ENCODE data around the gene SDF2L1. TPM values are rescaled to one million over a fixed set of nuclear protein-coding genes. Genes with fewer than 3 reads are reported as not detected.
"Not testable (repeated sequence)": the region's sequence is repeated elsewhere in the genome, so short reads cannot be mapped to it uniquely, and the experiment has no call there.

SDF2L1 gene
- polyA plus RNA-seq, 1 experiment = 12.6 TPM

- no peak for DNase-seq (ENCODE audit: low read depth, low spot score)
- no peaks in the 10 kb centered on the region for H3K9me3 ChIP-seq (ENCODE audit: control insufficient read depth, insufficient read depth, low read length)
- no peaks in the 10 kb centered on the region for H3K27me3 ChIP-seq (ENCODE audit: control insufficient read depth, insufficient read depth, low read length)
- ChIA-PET CTCF (no interaction called here), POLR2A (no interaction called here)
- no peak for TF ChIP-seq CTCF (IDR thresholded peaks at IDR 0.05; ENCODE audit: low read depth, low read length)
- H3K4me3 ChIP-seq (ENCODE audit: low read depth, low read length) = no peak overlapping the region
- no peak overlapping the region for H3K27ac ChIP-seq (ENCODE audit: low read depth, low read length)
These were observed 26.4 kb upstream of the SDF2L1 start for GRCh38 chr22:21615731-21616130.

GRCh38 chr22:21617337-21617736 lies 24.8 kb upstream of the SDF2L1 start:
- CTCF ChIA-PET = interaction anchor here (1.4 to 1.7 kb wide), 2 partner anchors 12 to 14 kb away, joined by 5 to 6 read pairs; partner anchors contain the start of gene YDJC
- DNase-seq (ENCODE audit: low read depth, low spot score); POLR2A ChIA-PET: not testable (repeated sequence)

GRCh38 chr22:21621025-21621424 lies 21.1 kb upstream of the SDF2L1 start:
- H3K27me3 ChIP-seq (ENCODE audit: control insufficient read depth, insufficient read depth, low read length) = no peaks in the 10 kb centered on the region
- no peak overlapping the region for H3K4me3 ChIP-seq (ENCODE audit: low read depth, low read length)
- no peak overlapping the region for H3K27ac ChIP-seq (ENCODE audit: low read depth, low read length)
- no peak for DNase-seq (ENCODE audit: low read depth, low spot score)
- TF ChIP-seq CTCF (IDR thresholded peaks at IDR 0.05; ENCODE audit: low read depth, low read length) = no peak
- ChIA-PET POLR2A (no interaction called here), CTCF (no interaction called here)
- no peaks in the 10 kb centered on the region for H3K9me3 ChIP-seq (ENCODE audit: control insufficient read depth, insufficient read depth, low read length)

More at GRCh38 chr22:21617337-21617736, 24.8 kb upstream of the SDF2L1 start:
- not testable (repeated sequence) for H3K27me3 ChIP-seq (ENCODE audit: control insufficient read depth, insufficient read depth, low read length); H3K27ac ChIP-seq (ENCODE audit: low read depth, low read length); H3K4me3 ChIP-seq (ENCODE audit: low read depth, low read length); H3K9me3 ChIP-seq (ENCODE audit: control insufficient read depth, insufficient read depth, low read length)

GRCh38 chr22:21622011-21622918 lies 19.8 kb upstream of the SDF2L1 start:
- DNase-seq (ENCODE audit: low read depth, low spot score) = no peak
- Histone ChIP-seq H3K27me3 (ENCODE audit: control insufficient read depth, insufficient read depth, low read length) (no peaks in the 10 kb centered on the region), H3K27ac (ENCODE audit: low read depth, low read length) (no peak overlapping the region), H3K9me3 (ENCODE audit: control insufficient read depth, insufficient read depth, low read length) (no peaks in the 10 kb centered on the region), H3K4me3 (ENCODE audit: low read depth, low read length) (no peak overlapping the region)
- ChIA-PET POLR2A (interaction anchor here (0.6 kb wide), 1 partner anchor 15 kb away, joined by 7 read pairs; no protein-coding TSS in a partner anchor), CTCF (interaction anchor here (1.3 kb wide), 1 partner anchor 25 kb away, joined by 5 read pairs; no protein-coding TSS in a partner anchor)
- TF ChIP-seq CTCF (IDR thresholded peaks at IDR 0.05; ENCODE audit: low read depth, low read length) = no peak

GRCh38 chr22:21622919-21623647 lies 19.0 kb upstream of the SDF2L1 start:
- no peak for DNase-seq (ENCODE audit: low read depth, low spot score)
- H3K9me3 ChIP-seq (ENCODE audit: control insufficient read depth, insufficient read depth, low read length) = no peaks in the 10 kb centered on the region; the same call in 1 of the 2 replicates
- H3K4me3 ChIP-seq (ENCODE audit: low read depth, low read length) = no peak overlapping the region
- POLR2A ChIA-PET = interaction anchor here (0.6 kb wide), 1 partner anchor 15 kb away, joined by 7 read pairs; no protein-coding TSS in a partner anchor
- CTCF ChIA-PET = interaction anchor here (1.3 kb wide), 1 partner anchor 24 kb away, joined by 5 read pairs; no protein-coding TSS in a partner anchor
- no peak for TF ChIP-seq CTCF (IDR thresholded peaks at IDR 0.05; ENCODE audit: low read depth, low read length)
- no peak overlapping the region for H3K27ac ChIP-seq (ENCODE audit: low read depth, low read length)
- H3K27me3 ChIP-seq (ENCODE audit: control insufficient read depth, insufficient read depth, low read length) = no peaks in the 10 kb centered on the region
